ENCODE results near the gene ARL4A. TPM values are rescaled to one million over a fixed set of nuclear protein-coding genes. Genes with fewer than 3 reads are reported as not detected.
A peak's percentile ranks its signal among the peaks of the same experiment; 100 is the strongest.

Gene ARL4A
- total and polyA plus RNA-seq, 2 of the 13 experiments (the other 11 are each of a cell fraction or from before 2014, with no cell fraction given): 10.8 to 25.6 TPM

- TF ChIP-seq ZSCAN29 (CRISPR knock-in tag; conservative IDR thresholded peaks at IDR 0.05): 0 out of 2 replicates have a peak, but pooled peaks have one; percentile 43
- peak; percentile 57; the same call in 1 of the 2 replicates for TF ChIP-seq ZFP41 (CRISPR knock-in tag; IDR thresholded peaks at IDR 0.05; ENCODE audit: borderline replicate concordance)
- no peak; the same call in 1 of the 2 replicates for TF ChIP-seq ZNF747 (CRISPR knock-in tag; IDR thresholded peaks at IDR 0.05; ENCODE audit: borderline replicate concordance)
- TF ChIP-seq ZNF563 (CRISPR knock-in tag; IDR thresholded peaks at IDR 0.05): peak; percentile 99
- TF ChIP-seq IRF2 (CRISPR knock-in tag; IDR thresholded peaks at IDR 0.05): peak; percentile 42; the same call in 1 of the 2 replicates
- no peak; the same call in 1 of the 2 replicates for TF ChIP-seq ZNF333 (CRISPR knock-in tag; IDR thresholded peaks at IDR 0.05; ENCODE audit: borderline replicate concordance)
- no peak for TF ChIP-seq SCMH1 (CRISPR knock-in tag; IDR thresholded peaks at IDR 0.05; ENCODE audit: borderline replicate concordance)
- no peak for TF ChIP-seq THYN1 (CRISPR knock-in tag; IDR thresholded peaks at IDR 0.05; ENCODE audit: borderline replicate concordance, low read depth)
- TF ChIP-seq MXD1 (CRISPR knock-in tag; IDR thresholded peaks at IDR 0.05): peak; percentile 48
- TF ChIP-seq PRDM4 (CRISPR knock-in tag; IDR thresholded peaks at IDR 0.05; ENCODE audit: borderline replicate concordance): no peak
- TF ChIP-seq ZSCAN30 (CRISPR knock-in tag; IDR thresholded peaks at IDR 0.05): peak; percentile 44; the same call in 1 of the 2 replicates
- peak; percentile 37 for TF ChIP-seq ZNF619 (CRISPR knock-in tag; IDR thresholded peaks at IDR 0.05)
- TF ChIP-seq REST (IDR thresholded peaks at IDR 0.05; ENCODE audit: borderline replicate concordance in 1 of 2, low read depth in 1 of 2, low read length in 2 of 2): peak in 1 of 2 experiments; percentile 84; a peak in 1 of 4 replicates
- peak; percentile 89 to 92 for TF ChIP-seq HMGXB4 (CRISPR knock-in tag; IDR thresholded peaks at IDR 0.05; ENCODE audit: borderline replicate concordance in 1 of 2, low read depth in 1 of 2)
- TF ChIP-seq CTCF (CRISPR knock-in tag; IDR thresholded peaks at IDR 0.05): peak; percentile 91
Measured at GRCh38 chr7:12686891-12687717, at the start of gene ARL4A (continued).

Measured in HepG2 (cell line).